Mesothelial cell of epicardium (in vitro differentiated cells): ENCODE data around the gene ZNF750. TPM values are rescaled to one million over a fixed set of nuclear protein-coding genes. Genes with fewer than 3 reads are reported as not detected.
A peak's percentile ranks its signal among the peaks of the same experiment; 100 is the strongest.

Experiments used
- DNase-seq, 2 experiments: peaks; one replicate each; pipeline ENCODE4 v3.0.0; 2021; ENCODE audit warnings: low spot score in 2 of 2; ENCODE audit not compliant: unreplicated experiment in 2 of 2
- H3K27ac Mint-ChIP-seq: 2 replicates; pipeline ENCODE4 v1.8.0; 2021; ENCODE audit warnings: mixed read lengths
- H3K27me3 Mint-ChIP-seq: 2 replicates; pipeline ENCODE4 v1.8.0; 2021; ENCODE audit warnings: low read depth, mixed read lengths
- H3K36me3 Mint-ChIP-seq: 2 replicates; pipeline ENCODE4 v1.8.0; 2021; ENCODE audit warnings: mixed read lengths
- H3K4me1 Mint-ChIP-seq: 2 replicates; pipeline ENCODE4 v1.8.0; 2021; ENCODE audit warnings: mixed read lengths
- H3K4me3 Mint-ChIP-seq: 2 replicates; pipeline ENCODE4 v1.8.0; 2021; ENCODE audit warnings: mild to moderate bottlenecking, moderate library complexity, mixed read lengths
- H3K9me3 Mint-ChIP-seq: 2 replicates; pipeline ENCODE4 v1.8.0; 2021; ENCODE audit warnings: mixed read lengths
- total RNA-seq: library from RNA; stranded (reverse); gene quantifications from 3 replicates; pipeline ENCODE4 v1.2.1, GENCODE V29; 2021
- TF ChIP-seq, protein P1 (sequence below): fragments of 200-600 bp; sonication (generic); IDR thresholded peaks from one replicate; pipeline ENCODE4 v1.5.0; 2021; ENCODE audit warnings: antibody characterized with exemption; ENCODE audit not compliant: unreplicated experiment

ZNF750 gene
- total RNA-seq, 1 donor from 2014 or later, result 2.6 TPM

DNA sequence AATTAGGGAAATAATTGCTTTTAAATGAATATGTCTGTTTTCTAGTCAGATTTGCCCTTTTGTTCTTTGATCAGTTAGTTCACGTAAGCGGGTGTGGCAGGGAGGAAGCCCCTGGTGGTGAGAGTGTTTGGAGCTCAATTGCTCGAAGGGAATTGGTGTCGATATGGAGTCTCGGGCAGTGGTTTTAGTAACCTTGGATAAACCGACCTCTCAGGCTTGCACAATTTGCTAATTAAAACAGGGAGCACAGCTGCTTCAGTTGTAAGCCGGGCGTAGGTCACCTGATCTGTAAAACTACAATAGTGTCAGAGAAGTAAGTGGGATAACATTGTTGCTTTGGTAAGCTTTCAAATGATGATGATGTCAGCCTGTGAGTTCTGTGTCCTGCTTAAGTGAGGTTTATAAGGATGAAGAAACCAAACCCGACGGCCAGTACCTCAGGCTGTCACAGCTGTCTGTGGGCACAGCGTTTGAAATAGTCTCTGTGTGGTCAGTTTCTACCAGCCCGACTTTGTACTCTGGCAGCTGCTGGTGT, 2.9 kb downstream of the ZNF750 start:
- DNase-seq, result no peak
- TF ChIP-seq, protein P1, sequence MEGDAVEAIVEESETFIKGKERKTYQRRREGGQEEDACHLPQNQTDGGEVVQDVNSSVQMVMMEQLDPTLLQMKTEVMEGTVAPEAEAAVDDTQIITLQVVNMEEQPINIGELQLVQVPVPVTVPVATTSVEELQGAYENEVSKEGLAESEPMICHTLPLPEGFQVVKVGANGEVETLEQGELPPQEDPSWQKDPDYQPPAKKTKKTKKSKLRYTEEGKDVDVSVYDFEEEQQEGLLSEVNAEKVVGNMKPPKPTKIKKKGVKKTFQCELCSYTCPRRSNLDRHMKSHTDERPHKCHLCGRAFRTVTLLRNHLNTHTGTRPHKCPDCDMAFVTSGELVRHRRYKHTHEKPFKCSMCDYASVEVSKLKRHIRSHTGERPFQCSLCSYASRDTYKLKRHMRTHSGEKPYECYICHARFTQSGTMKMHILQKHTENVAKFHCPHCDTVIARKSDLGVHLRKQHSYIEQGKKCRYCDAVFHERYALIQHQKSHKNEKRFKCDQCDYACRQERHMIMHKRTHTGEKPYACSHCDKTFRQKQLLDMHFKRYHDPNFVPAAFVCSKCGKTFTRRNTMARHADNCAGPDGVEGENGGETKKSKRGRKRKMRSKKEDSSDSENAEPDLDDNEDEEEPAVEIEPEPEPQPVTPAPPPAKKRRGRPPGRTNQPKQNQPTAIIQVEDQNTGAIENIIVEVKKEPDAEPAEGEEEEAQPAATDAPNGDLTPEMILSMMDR, result no peak
- no peaks in the 10 kb centered on the region for H3K9me3 Mint-ChIP-seq
- H3K27ac Mint-ChIP-seq, result peak overlapping the region; percentile 83
- H3K27me3 Mint-ChIP-seq, result no peaks in the 10 kb centered on the region
- peaks cover 5% of the 10 kb centered on the region for H3K36me3 Mint-ChIP-seq
- H3K4me3 Mint-ChIP-seq, result no peak overlapping the region
- H3K4me1 Mint-ChIP-seq, result peaks cover 46% of the 10 kb centered on the region

DNA sequence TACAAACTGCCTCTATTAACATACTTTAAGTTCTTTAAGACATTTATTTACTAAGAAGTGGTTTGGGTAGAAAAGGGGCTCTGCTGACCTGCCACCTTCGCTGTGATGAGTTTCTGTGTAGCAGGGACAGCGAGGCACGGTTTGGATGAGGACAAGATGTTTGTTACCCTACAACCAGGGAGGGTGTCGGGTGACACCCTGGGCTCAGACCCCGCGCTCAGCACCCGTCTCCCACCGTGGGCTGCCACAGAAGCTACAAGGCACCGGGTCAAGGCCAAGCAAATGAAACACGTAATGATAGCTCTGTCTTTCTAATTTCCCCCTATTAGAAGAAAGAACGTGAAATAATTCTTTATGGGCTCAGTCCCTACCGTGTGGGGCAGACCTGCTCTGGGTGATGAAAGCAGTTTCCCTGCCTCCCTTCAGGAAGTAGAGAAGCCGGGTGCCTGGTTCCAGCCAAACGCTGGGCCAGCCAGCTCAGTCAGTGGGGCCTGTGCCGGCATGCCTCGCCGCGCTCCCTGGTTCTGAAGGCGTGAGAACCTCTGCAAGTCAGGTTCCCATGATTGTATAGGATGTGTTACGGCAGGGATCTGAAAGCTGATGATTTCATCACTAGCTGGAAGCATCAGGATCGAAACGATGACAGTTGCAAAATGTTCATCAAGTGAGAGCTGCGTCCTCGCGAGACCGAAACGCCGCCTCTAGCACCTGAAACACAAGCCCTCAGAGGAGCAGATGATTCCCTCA, 3.9 kb downstream of the ZNF750 start:
- peak overlapping the region; percentile 17 for H3K4me3 Mint-ChIP-seq
- H3K27me3 Mint-ChIP-seq, result no peaks in the 10 kb centered on the region
- H3K27ac Mint-ChIP-seq, result peak overlapping the region; percentile 88
- H3K4me1 Mint-ChIP-seq, result peaks cover 46% of the 10 kb centered on the region
- no peaks in the 10 kb centered on the region for H3K9me3 Mint-ChIP-seq
- peaks cover 5% of the 10 kb centered on the region for H3K36me3 Mint-ChIP-seq
- peak in 1 of 2 experiments; percentile 48 for DNase-seq
- TF ChIP-seq, protein P1, result no peak

DNA sequence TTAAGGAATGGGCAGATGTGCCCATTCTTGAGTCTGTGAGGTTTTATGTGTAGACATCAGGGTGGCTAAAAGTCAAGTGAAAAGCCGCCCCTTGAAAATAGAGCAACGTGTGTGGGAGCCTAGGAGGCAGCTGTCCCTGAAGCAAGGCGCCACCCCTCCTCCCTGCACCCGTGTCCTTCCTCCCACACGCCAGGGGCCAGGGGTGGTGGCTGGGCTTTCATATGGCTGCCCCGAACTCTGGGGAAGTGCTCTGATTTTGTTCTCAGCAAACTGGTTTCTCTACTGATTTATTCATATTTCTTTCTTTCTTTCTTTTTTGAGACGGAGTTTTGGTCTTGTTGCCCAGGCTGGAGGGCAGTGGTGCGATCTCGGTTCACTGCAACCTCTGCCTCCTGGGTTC, 4.7 kb downstream of the ZNF750 start:
- H3K27me3 Mint-ChIP-seq, result no peaks in the 10 kb centered on the region
- no peaks in the 10 kb centered on the region for H3K9me3 Mint-ChIP-seq
- H3K4me3 Mint-ChIP-seq, result no peak overlapping the region
- H3K4me1 Mint-ChIP-seq, result peaks cover 40% of the 10 kb centered on the region
- TF ChIP-seq, protein P1, result no peak
- DNase-seq, result no peak
- peak overlapping the region; percentile 88 for H3K27ac Mint-ChIP-seq
- H3K36me3 Mint-ChIP-seq, result peaks cover 5% of the 10 kb centered on the region

DNA sequence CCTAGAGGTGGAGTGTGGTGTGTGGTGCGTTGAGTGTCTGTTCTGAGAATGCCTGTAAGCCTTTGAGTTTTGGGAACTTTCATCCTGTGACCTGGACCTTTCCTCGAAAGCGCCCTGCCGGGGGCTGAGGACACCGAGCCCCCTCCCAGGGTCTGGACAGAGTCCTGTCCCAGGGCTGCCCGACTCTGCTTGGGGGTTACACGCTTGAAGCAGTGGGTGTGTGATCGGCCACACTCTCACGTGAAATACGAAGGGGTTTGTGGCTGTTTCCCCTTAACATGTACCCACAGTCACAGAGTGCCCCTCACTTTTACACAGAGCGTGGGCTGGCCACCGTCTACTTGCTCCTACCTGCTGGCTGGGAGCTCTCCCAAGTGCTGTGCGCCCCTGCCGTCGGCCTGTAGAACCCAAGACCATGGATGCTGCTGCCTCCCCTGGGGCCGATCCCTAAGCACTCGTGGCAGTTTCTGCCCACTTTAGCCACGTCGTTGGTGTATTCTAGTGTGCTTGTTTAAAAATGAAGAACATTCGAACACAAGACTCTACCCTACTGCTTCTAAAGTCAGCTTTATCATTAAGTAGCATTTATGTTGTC, 6.8 kb downstream of the ZNF750 start:
- H3K36me3 Mint-ChIP-seq, result peaks cover 19% of the 10 kb centered on the region
- no peak for DNase-seq
- peaks cover 24% of the 10 kb centered on the region for H3K4me1 Mint-ChIP-seq
- H3K9me3 Mint-ChIP-seq, result peaks cover 13% of the 10 kb centered on the region
- H3K4me3 Mint-ChIP-seq, result no peak overlapping the region
- no peaks in the 10 kb centered on the region for H3K27me3 Mint-ChIP-seq
- TF ChIP-seq, protein P1, result no peak
- H3K27ac Mint-ChIP-seq, result no peak overlapping the region

DNA sequence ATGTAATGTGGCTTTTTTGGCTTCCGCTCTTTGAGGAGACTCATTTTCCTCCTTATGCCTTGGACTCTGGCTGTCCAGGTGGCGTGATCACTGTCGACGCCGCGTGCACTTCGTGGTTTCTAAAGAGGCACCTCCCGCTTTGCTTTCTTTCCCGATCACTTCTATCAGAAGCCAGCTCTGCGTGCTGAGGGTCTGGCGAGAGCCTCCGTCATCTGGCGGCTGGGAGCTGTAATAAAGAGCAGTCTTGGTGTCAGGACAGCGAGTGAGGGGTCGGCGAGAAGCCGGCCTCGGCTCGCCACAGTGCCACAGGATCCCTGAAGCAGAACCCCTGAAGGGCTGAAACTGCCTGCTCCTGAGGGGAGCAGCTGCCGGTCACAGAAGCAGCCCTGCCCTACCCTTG, 7.4 kb downstream of the ZNF750 start:
- no peak overlapping the region for H3K27ac Mint-ChIP-seq
- H3K36me3 Mint-ChIP-seq, result peaks cover 25% of the 10 kb centered on the region
- no peak overlapping the region for H3K4me3 Mint-ChIP-seq
- H3K4me1 Mint-ChIP-seq, result peaks cover 18% of the 10 kb centered on the region
- H3K27me3 Mint-ChIP-seq, result no peaks in the 10 kb centered on the region
- TF ChIP-seq, protein P1, result no peak
- H3K9me3 Mint-ChIP-seq, result peaks cover 13% of the 10 kb centered on the region
- DNase-seq, result no peak
